HG03442 (cell line): ENCODE results near the gene IQGAP2.
A peak's percentile ranks its signal among the peaks of the same experiment; 100 is the strongest.
"Not testable (repeated sequence)": the region's sequence is repeated elsewhere in the genome, so short reads cannot be mapped to it uniquely, and the experiment has no call there.

ENCODE experiments used
- ATAC-seq: cut with Tn5 transposase; IDR thresholded peaks from one replicate; pipeline ENCODE4 v1.9.1; 2021; ENCODE audit warnings: mild to moderate bottlenecking, moderate library complexity; ENCODE audit not compliant: unreplicated experiment

The IQGAP2 gene, protein sequence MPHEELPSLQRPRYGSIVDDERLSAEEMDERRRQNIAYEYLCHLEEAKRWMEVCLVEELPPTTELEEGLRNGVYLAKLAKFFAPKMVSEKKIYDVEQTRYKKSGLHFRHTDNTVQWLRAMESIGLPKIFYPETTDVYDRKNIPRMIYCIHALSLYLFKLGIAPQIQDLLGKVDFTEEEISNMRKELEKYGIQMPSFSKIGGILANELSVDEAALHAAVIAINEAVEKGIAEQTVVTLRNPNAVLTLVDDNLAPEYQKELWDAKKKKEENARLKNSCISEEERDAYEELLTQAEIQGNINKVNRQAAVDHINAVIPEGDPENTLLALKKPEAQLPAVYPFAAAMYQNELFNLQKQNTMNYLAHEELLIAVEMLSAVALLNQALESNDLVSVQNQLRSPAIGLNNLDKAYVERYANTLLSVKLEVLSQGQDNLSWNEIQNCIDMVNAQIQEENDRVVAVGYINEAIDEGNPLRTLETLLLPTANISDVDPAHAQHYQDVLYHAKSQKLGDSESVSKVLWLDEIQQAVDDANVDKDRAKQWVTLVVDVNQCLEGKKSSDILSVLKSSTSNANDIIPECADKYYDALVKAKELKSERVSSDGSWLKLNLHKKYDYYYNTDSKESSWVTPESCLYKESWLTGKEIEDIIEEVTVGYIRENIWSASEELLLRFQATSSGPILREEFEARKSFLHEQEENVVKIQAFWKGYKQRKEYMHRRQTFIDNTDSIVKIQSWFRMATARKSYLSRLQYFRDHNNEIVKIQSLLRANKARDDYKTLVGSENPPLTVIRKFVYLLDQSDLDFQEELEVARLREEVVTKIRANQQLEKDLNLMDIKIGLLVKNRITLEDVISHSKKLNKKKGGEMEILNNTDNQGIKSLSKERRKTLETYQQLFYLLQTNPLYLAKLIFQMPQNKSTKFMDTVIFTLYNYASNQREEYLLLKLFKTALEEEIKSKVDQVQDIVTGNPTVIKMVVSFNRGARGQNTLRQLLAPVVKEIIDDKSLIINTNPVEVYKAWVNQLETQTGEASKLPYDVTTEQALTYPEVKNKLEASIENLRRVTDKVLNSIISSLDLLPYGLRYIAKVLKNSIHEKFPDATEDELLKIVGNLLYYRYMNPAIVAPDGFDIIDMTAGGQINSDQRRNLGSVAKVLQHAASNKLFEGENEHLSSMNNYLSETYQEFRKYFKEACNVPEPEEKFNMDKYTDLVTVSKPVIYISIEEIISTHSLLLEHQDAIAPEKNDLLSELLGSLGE (N-terminal part only)

DNA sequence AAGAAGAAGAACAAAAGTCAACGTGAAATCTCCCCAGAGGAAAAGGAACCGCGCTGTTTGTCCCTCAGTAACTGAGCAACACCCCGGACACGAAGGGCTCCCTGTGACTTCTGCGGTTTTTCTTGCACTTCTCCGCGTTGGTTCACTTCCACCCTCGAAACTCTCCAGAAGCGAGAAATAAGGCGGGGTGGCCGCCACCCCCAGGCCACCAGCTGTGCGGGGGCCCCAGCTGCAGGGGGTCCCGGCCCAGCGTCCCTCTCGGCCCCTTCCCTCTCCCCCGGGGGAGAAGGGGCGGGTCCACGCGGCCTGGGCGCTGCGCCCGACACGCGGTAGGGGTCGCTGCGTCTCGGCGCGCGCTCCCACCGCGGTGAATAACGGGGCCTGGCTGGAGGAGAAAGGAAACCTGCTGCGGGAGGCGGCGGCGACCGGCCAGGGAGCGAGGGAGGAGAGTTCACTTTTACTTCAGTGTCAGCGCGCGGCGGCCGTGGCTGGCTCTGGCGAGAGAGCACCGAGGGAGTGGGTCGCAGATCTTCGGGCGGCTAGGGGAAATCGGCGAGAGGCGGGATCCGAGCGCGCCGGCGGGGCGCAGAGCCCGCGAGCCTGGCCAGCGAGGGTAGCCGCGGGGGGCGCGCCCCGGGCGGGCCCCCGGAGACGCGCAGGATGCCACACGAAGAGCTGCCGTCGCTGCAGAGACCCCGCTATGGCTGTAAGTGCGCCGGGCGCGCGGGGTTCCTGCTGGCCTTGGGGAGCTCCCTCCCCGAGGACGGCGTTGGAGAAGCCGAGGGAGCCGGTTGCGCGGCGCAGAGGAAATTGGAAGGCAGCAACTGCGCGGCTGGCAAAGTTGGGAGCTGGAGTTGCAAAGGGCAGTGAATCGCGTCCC lies at the start of gene IQGAP2:
IQGAP2 (plus strand) TSS at position 400 of the 880 bp plus-strand sequence; CDS start at position 661, 261 bp downstream.
- peak; percentile 51 for ATAC-seq

DNA sequence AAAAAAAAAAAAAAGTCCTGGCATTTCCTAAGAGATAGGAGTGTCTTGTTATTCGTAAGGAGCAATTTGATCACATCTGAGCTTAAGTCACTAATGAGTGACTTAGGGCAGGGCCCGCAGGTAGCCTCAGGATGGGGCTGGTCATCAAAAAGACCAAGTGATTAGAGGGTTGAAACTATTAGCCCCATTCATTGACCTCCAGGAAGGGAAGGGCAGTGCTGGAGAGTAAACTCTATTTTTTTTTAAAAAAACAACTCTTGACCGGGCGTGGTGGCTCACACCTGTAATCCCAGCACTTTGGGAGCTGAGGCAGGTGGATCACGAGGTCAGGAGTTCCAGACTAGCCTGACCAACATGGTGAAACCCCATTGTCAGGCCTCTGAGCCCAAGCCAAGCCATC lies 46.2 kb upstream of the IQGAP2 start:
- ATAC-seq = no peak

DNA sequence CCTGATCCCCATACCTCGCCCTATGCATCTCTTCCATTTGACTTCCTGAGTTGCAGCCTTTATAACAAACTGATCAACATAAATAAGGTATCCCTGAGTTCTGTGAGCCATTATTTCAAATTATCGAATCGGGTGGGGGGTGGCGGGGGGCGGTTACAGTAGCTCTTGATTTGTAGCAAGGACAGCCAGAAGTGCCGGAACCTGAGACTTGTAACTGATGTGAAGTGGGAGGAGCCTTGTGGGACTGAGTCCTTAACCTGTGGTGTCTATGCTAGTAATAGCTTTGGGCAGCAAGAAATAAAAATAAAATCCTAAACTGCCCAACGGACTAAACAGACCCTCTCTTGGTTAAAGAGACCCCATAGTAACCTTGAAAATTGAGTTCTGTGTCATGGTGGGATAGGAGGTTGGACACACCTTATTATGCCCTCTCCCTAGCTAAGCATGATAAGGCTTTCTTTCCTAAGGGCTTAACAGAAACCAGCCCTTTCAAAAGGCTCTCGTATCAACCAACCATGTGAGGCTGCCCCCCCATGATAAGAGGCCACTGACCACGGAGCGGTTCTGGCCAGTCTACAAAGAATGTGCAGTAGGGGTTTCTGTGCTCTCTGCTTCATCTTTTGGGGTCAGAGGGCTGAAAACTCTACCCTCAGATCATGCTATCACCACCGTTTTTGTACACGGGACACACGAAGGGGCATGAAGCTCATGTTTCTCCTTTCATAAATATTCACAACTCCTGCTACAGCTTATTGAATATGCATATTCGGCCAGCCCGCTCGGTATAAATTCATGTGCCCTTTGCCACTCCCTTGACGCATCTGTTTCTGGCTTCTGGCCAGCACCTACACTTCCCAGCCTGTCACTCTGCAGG lies 39.5 kb upstream of the IQGAP2 start:
- ATAC-seq = no peak

DNA sequence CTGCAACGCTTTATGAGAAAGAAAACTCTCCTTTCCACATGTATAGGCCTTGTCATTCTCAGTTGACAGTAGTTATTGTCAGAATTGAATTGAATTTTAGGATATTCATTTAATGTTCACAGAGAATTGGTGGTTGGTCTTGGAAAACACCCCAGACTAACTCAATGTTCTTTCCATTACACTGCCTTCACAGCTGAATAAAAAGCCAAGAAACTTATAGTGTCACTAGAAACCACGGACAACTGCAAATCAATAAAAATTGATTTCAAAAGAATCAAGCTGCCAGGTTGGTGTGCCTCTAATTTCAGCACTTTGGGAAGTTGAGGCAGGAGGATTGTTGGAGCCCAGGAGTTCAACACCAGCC lies 38.9 kb upstream of the IQGAP2 start:
- ATAC-seq = no peak

DNA sequence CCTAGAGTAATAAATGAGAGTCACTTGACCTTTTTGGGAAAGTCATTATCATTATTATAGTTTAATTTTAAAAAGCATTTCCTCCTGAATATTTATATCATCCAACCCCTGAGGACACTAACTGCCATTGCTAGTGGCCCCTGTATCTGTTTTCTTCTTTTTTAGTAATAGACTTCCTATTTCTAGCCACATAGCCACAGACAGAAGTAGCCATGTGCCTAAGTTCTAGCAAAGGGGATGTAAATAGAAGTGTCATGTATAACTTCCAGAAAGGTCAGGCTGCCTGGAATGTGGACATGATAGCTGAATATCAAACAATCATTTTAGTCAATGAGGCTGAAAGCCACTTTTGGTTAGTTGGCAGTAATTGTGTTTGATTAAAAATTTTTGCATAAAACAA lies 37.5 kb upstream of the IQGAP2 start:
- ATAC-seq = no peak

DNA sequence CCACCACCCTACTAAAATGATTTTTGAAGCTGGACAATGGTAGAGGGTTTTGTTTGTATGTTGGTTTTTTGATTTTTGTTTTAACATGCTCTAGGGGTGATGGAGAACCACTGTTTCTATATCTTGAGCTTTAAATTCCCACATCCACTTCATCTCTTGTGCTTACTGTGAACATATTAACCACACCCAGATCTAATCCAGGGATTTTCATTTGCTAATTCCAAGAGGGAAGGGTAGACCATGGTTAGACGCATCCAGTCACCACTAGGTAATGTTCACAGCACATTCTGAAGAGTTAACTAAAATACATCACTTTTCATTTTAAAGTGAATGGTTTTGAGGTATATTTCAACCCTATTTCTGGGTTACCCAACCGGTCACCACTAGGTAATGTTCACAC lies 36.5 kb upstream of the IQGAP2 start:
- ATAC-seq = no peak

DNA sequence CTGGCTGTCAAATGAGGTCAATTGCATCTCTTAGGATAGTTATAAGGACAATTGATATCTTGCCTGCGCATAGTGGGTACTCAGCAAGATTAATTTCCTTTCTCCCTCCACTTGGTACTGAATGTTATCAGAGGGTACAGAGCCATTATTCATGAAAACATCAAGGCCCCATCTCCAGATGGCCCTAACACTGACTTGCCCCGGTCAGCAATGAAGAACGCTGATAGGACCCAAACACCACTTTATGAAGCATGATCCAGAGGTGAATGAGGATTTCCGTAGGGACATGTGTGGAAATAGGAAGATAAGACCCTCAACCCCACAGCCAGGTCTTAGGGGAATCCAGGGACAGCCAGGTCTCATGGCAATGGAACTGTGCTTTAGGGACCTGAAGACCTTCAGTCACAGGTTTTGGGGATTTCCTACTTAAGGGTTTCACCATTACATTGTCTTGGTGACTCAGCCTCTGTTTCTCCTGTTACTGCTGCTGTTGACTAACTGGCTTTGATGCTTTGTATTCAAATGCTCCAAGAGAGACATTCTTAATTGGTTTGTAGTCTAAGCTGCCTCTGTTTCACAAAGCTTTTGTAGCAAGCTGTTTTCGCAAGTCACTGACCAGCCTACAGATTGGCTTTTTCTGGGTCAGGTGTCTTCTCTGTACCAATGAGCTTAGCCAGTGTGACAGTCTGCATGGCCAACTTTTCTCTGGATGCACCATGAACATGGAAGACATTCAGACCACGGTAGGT lies 35.3 kb upstream of the IQGAP2 start:
- ATAC-seq = peak; percentile 69

DNA sequence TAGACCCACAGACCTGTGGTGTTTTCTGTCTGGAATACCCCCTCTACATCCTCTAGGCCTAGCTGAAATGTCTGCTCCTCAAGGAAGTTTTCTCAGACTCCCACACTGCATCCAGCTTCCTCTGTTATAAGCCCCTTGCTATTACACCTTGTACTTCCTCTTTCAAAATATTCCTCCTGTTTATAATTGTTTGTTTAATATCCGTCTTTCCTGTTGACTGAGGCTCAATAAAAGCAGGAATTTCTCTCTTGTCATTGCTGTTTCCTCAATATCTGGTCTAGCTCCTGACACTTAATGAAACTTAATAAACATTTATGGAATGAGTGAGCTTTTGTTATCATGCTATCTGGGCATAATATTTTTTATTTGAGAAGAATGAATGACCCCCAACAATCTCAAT lies 34.1 kb upstream of the IQGAP2 start:
- no peak for ATAC-seq

DNA sequence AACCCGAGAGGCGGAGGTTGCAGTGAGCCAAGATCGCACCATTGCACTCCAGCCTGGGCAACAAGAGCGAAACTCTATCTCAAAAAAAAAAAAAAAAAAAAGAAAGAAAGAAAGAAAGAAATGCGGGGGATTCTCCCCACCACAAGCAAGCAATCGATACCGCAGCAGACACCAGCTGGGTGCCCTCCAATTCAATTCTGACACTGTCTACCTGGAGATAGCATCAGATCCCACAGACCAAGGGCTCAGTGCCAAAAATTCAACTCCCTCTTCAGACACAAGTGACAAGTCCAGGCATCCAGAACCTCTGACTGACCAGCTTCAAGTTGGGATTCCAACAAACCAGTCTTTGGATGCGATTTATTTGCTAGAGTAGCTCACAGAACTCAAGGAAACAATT lies 33.4 kb upstream of the IQGAP2 start:
- ATAC-seq = not testable (repeated sequence)

DNA sequence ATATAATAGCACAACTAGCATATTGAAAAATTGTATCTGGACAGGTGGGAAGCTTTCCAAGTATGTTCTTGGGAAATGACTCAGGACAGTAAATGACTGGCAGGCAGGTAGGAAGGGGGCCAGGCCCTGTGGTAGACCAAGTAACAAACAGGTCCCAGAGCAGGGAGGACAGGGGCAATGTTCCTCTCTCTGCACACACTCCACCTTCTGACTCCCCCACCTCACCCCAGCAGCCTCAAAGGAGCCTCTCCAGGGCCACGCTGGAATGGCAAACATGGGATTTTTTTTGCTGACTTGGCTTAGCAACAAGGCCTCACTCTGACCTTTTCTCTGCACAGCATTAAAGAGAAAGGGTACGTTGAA lies 31.1 kb upstream of the IQGAP2 start:
- no peak for ATAC-seq

DNA sequence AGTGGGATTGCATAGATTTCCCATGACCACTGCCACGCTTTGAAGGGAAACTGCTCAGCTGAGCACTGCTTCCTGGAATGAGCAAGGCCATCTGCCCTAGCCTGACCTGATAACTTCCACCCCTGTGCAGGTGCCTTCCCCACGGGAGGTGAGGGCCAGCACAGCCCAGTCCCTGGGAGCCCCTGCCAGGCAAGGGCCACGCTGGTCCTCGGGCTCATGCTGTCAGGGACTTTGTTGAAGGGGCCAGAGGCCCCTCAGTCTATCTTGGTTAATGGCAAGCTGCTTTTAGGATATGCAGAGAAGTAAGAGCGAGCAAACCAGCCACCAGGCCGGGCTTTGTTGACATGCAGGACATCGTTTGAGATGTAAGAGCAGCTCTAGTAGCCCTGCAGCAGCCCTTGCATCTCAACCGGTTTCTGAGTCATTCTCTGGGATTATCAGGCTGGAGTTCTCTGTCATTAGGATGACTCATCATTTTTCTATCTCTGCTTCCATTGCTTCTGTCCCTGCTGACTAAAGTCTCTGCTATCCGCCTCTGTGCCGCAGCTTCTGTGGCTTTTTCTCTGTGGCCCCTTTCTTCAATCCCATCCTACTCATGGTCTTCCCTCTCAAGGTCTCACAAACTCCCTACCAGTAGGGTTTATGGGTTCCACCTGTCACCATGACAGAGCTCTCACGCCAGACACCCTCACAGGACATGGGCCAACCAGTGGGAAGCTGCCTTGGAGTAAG lies 30.6 kb upstream of the IQGAP2 start:
- ATAC-seq = no peak

DNA sequence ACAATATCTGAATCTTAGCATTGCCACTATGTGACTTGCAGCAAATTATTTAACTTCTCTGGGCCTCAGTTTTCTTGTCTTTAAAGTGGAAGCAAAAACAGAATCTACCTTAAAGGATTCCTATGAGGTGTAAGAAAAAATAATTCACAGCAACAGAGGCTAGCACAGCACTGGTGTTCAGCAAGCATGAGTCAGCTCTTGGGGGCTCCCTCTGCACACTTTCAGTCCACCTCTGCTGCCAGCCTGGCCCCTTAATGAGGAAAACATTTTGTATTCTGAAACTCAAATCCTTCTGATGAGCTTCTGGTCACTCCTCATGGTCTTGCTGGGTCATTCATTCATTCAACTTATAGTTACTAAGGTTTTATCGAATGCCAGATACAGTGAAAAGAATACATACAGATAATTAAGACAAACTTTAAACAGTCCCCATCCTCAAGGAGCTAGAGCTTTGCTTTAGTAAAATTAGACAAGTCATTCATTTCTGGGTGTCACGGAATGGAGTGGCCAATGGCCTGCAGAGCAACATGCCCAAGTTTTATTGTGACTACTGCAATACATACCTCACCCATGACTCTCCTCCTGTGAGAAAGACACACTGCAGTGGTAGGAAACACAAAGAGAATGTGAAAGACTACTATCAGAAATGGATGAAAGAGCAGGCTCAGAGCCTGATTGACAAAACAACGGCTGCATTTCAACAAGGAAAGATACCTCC lies 26.8 kb upstream of the IQGAP2 start:
- ATAC-seq = no peak

DNA sequence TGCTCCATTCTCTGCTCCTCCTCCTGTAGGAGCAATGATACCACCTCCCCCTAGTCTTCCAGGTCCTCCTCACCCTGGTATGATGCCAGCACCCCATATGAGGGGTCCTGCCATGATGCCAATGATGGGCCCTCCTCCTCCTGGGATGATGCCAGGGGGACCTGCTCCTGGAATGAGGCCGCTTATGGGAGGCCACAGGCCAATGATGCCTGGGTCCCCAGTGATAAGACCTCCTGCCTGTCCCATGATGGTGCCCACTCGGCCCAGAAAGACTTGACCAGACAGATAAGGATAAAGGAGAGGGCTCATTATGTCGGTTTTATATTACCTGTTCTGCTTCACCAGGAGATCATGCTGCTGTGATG lies 26.2 kb upstream of the IQGAP2 start:
- ATAC-seq = no peak

DNA sequence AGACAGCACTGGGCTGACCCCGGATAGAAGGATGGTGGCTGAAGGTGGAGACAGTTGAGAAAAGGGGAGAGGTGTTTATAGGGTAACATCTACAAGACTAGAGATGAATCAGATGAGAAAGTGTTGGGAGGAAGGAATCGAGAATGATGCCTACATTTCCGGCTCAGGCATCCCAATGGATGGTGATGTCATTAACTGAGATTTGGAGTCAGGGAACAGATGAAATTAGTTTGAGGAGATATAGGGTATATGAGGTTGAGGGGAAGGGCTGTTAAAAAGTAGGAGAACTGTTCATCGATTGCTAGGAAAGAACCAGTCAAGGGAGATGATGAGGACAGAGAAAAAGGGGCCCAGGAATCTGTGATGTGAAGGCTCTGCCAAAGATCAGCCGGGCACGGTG lies 24.7 kb upstream of the IQGAP2 start:
- no peak for ATAC-seq

DNA sequence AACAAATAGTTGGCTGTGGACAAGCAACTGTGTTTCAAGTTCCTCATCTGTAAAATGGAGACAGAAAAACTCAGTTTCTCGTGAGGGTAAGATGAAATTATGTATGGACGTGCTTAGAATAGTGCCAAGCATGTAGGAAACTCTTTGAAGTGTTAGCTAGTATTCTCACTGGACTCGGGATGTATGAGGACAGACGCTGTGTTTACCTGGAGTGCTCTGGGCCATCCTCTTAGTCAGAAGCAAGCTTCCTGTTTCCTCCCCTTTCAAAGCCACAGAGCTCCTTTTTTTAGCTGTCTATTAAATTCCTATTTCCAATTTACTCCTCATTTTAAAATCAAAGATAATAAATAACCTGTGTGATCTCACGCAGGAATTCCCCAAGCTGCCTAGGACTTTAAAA lies 23.8 kb upstream of the IQGAP2 start:
- ATAC-seq = no peak

DNA sequence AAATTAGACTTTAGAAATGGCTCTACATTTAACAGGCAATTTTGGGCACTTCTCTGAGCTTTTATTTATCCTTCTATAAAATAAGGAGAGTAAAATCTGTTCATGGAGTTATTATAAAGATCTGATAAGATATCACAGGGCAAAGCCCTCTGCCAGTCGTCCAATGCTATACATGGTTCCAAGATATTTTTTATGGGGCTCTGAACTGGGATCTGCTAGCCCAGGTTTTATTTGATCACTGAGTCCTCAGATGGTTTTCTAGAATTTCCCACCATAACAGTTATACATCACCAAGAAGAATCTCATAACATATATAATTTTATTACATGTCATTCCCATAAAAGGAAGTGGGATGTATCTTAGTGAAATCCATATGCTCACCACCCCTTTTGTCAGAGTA lies 23.2 kb upstream of the IQGAP2 start:
- ATAC-seq = no peak

DNA sequence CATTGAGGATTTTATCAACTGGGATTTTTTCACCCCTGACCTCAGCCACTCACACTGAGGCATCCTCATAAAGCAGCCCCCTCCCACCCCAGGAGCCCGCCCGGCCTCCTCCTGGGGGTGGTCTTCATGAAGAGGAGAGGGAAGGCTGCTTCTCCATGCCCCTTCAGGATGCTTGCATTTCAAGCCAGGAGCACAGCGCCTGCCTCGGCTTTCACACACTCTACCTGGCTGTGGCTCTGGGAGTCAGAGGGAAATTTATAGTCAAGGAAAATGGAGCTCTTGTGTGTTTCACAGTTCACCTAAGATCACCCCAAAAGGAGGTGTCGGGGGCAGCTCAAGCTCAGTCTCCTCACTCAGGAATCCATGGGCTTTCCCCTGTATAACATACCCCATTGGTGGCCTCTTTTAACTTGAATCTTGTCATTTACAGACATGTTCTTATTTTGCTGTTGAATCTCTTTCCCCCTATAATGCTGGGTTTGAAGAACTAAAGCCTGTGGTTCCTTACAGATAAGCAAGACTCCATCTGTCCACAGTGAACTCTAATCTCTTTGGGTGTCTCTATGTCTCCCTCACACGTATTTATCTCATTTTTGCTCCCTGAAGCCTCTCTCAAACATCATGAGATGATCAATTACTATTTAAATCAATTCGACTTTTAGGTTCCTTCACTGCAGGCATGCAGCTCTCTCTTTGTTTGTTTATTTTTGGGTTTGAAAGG lies 22.6 kb upstream of the IQGAP2 start:
- ATAC-seq = no peak
